DMS 273 treated with DMSO at 0.1 percent for 48 hours (cell line): ENCODE results near the gene ZDHHC18.

ENCODE experiments used
- DNase-seq: peaks from one replicate; lab custom pipeline; 2025; lab: John Stamatoyannopoulos, UW

ZDHHC18 gene

GRCh38 chr1:26826261-26827105 is at the start of gene ZDHHC18:
ZDHHC18 (plus strand) TSS chr1:26826688; CDS start chr1:26826805, 117 bp downstream.
- no peak for DNase-seq

DNA sequence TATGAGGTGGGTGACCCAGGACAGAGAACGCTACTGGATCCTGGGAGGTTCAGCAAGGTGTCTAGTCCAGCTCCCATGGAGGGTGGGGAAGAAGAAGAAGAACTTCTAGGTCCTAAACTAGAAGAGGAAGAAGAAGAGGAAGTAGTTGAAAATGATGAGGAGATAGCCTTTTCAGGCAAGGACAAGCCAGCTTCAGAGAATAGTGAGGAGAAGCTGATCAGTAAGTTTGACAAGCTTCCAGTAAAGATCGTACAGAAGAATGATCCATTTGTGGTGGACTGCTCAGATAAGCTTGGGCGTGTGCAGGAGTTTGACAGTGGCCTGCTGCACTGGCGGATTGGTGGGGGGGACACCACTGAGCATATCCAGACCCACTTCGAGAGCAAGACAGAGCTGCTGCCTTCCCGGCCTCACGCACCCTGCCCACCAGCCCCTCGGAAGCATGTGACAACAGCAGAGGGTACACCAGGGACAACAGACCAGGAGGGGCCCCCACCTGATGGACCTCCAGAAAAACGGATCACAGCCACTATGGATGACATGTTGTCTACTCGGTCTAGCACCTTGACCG is 47.3 kb upstream of the ZDHHC18 start:
- DNase-seq: no peak

- DNase-seq: no peak
These were observed 46.0 kb upstream of the ZDHHC18 start for GRCh38 chr1:26780344-26780957.

- no peak for DNase-seq
These were observed 45.2 kb upstream of the ZDHHC18 start for GRCh38 chr1:26781206-26781825.

- no peak for DNase-seq
These were observed 43.8 kb upstream of the ZDHHC18 start for GRCh38 chr1:26782521-26783212.

DNA sequence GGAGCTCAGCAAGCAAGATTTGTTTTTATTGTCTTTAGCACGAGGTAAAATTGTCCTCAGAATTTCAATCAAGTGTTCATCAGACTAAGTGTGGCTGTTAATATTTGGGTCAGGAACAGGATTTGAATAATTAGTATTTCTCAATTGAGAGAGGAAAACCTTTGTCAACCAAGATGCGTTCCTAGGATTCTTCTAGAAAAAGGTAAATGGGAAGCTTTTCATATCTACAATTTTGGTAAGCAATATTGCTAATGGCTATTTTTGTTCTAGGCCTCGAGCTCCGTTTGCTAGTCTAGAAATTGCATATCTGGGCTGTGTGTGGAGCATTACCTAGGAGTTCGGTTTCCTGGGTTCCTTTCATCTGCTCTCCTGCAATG is 42.9 kb upstream of the ZDHHC18 start:
- DNase-seq: no peak

- no peak for DNase-seq
These were observed 42.2 kb upstream of the ZDHHC18 start for GRCh38 chr1:26784023-26784871.

- no peak for DNase-seq
These were observed 41.6 kb upstream of the ZDHHC18 start for GRCh38 chr1:26784886-26785285.

DNA sequence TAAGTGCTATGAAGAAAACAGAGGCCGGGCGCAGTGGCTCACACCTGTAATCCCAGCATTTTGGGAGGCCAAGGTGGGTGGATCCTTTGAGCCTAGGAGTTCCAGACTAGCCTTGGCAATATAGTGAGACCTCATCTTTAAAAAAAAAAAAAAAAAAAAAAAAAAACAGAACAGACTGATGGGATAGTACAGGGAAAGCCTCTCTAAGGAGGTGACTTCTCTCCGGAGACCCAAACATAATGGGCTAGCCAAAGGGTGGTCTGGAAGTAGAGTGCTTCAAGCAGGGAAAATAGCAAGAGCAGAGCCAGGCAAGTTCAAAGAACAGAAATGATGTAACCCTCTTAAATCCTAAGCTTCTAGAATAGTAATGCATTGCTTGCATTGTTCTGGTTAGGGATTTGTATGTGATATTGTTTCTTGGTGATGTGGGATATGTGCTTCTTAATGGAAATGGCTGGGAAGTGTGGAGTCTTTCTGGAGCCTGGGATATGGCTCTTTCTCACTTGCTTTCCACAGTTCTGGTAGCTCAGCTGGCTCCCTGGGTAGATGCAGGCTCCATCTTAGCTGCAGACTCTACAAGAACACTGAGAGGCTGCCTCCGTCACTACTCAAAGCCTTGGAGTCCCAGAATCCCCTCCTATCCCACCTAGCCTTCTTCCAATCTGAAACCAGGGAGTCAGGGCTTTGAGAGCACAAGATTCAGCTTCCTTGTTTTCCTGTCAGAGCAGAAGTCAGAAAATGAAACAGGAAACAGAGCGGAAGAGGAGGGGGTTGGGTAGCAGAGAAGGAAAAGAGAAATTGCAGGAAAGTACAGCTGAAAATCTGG is 40.7 kb upstream of the ZDHHC18 start:
- no peak for DNase-seq

DNA sequence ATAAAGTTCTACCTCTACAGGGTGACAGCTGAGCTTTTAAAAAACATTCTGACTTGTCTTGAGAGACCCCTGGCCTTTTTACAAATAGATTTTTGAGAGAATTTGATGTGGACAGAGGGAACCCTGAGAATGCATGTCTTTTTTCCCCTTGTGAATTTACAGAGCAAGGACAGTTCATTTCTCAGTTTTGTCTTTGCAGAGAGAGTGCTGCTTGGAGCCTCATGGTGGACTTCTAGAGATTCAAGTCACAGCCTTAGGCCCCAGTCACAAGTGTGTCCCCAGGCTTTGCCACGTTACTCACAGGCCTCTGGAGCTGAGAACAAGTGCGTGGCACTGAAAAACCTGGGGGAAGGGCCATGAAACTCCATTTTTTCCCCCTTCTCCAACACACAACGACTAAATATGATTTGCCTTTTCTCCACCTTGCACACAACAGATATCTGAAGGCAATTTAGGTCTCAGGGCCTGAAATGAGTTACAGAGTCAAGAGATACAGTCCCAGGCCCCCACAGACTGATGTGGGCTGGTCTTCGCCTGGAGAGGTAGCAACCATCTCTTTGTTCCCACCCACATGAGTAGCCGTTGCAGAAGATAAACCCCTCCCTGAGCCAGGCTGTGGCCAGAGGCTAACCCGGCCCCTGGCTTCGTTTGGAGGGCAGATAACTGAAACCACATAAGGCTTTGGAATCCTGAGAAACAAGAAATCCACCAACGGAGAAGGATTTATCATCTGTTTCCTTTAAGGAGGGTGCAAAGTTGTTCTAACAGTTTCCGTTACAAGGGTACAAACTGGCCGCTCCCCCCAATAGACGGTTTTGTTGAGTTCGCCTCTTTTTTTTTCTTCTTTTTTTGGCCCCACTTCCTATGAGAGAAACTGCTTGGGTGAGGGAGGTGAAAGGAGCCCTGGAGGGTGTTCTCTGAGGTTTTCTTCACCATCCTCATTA is 39.8 kb upstream of the ZDHHC18 start:
- DNase-seq: no peak

DNA sequence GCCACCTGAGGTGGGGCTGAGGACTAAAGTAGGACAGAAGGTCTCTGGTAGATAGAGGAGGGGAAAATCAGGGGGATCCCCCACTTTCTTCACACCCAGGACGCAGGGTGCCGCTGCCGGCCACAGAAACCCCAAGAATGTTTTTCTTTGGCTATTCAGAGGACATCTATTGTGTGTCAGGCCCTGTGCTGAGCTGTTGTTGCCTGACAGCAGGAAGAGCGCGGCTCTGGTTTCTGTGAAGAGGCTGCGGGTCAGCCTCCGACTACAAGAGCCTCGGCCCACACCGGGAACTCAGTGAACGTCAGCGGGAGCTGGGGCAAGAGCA is 39.1 kb upstream of the ZDHHC18 start:
- no peak for DNase-seq

DNA sequence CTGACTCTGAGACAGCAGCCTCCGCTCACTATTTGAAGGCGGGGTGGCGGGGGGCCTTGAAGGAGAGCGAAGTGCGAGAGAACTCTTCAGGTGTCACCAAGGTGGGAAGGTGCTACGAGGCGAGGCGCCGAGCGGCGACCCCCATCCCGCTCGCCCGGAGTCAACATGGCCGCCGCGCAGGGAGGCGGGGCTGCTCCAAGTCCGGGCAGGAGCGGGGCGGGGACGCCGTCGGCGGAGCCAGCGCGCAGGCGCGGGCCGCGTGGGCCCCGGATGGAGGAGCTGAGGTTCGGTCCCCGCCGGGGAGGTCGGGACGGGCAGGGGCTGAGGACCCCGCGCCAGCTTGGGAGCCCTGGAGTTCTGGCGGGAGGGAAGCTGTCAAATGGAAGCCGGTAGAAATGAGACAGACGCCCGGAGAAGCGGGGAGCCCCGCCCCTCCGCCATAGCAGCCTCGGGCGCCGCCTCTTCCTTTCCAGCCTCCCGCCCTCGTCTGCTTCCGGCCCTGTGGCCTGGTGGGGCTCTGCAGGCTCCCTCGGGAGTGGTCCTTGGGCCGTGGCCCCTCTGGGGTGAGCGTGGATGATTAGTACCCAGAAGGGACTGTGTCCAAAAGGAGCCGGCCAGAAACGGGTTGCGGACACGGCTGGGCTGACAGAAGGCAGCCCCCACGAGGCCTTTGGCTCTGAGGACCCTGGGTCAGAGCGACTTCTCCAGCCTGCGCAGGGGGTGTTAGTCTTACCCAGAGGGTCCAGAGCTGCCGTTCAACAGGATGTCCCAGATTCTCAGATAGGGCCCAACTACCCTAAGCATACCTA is 38.6 kb upstream of the ZDHHC18 start, which contains the start of gene PIGV:
Gene PIGV (plus strand): TSS at position 245 of the 809 bp plus-strand sequence. CDS start 2,866 bp downstream, outside the sequence.
- DNase-seq: peak; percentile 52

DNA sequence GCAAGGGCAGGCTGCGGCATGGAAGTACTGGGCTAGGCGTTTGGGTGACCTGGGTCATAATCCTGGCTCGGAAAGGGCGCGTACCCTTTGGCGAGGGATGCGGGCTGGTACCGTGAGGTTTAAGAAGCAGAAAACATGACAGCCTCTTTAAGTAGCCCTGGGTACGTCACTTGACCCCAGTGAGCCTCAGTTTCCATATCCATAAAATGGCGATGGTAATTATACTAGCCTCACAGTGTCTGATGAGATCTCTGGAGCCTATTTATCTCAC is 38.0 kb upstream of the ZDHHC18 start:
- no peak for DNase-seq

DNA sequence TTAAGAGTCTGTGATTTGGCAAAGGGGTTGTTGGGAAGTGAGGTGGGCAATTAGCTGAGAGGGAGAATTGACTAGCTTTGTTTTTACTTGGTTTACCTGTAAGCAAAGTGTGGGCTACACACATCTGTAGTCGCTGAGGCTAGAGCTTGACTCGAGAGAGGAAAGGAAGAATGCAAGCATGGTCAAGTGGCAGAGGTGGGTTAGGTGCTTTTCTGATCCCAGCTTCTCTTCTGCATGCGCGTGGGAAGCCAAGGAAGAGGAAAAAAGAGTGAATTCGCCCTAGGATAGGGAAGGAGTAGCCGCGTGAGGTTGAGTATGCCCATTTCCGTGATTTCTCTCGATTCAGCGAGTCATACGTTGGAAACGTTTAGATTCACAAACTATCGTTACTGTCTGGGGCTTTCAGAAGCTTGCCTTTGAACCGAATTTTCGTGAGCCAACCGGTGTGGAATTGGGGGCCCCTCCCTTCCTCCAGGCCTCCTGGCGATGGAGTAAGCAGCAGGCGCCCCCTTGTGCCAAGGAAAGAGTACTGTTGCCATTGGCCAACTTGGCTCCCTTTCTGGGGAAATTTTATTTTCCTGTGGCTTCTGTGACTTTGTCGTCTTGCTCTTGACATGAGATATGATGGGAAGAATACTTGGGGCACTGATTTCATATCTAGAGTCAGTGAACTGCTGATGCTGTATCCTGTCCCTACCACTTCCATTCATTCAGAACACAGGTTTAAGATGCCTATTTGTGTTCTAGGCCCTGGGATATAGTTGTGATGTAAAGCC is 37.5 kb upstream of the ZDHHC18 start:
- peak; percentile 81 for DNase-seq

GRCh38 chr1:26789612-26789865 is 36.9 kb upstream of the ZDHHC18 start:
- DNase-seq: no peak

- DNase-seq: no peak
These were observed 36.6 kb upstream of the ZDHHC18 start for GRCh38 chr1:26789931-26790330.

- DNase-seq: no peak
These were observed 35.9 kb upstream of the ZDHHC18 start for GRCh38 chr1:26790551-26790953.

GRCh38 chr1:26791148-26791547 is 35.3 kb upstream of the ZDHHC18 start:
- DNase-seq: no peak
